ENCODE data around the gene SMAD4. TPM values are rescaled to one million over a fixed set of nuclear protein-coding genes. Genes with fewer than 3 reads are reported as not detected.

Gene SMAD4
- total and polyA plus RNA-seq, 4 donors: 9.3 to 65.3 (median 29.1) TPM

DNA sequence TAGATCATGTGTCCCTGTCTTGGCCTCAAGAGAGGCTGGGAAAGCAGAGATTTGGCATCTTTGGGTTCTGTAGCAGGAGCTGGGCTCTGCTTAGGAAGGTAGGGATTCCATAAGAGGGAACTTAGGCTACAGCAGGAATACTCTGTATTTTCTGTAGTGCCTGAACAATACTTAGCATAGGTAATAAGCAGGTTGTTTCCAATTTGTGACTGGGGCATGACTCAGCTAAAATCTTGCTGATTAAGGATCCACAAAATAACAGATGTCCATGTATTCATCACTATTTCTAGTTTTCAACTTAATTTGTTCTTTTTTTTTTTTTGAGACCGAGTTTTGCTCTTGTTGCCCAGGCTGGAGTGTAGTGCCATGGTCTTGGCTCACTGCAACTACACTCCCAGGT is 68.5 kb downstream of the SMAD4 start:
- WGBS: 95% methylated on average over 1 of the region's 1 CpG

More for the DNA sequence above, 68.5 kb downstream of the SMAD4 start:
- DNase-seq (ENCODE audit: low spot score): no peak
- no peak for TF ChIP-seq JUND (IDR thresholded peaks at IDR 0.05)
- TF ChIP-seq TAF1 (conservative IDR thresholded peaks at IDR 0.05): no peak
- TF ChIP-seq, protein P1, sequence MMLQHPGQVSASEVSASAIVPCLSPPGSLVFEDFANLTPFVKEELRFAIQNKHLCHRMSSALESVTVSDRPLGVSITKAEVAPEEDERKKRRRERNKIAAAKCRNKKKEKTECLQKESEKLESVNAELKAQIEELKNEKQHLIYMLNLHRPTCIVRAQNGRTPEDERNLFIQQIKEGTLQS (IDR thresholded peaks at IDR 0.05): no peak
- TF ChIP-seq, protein P2, sequence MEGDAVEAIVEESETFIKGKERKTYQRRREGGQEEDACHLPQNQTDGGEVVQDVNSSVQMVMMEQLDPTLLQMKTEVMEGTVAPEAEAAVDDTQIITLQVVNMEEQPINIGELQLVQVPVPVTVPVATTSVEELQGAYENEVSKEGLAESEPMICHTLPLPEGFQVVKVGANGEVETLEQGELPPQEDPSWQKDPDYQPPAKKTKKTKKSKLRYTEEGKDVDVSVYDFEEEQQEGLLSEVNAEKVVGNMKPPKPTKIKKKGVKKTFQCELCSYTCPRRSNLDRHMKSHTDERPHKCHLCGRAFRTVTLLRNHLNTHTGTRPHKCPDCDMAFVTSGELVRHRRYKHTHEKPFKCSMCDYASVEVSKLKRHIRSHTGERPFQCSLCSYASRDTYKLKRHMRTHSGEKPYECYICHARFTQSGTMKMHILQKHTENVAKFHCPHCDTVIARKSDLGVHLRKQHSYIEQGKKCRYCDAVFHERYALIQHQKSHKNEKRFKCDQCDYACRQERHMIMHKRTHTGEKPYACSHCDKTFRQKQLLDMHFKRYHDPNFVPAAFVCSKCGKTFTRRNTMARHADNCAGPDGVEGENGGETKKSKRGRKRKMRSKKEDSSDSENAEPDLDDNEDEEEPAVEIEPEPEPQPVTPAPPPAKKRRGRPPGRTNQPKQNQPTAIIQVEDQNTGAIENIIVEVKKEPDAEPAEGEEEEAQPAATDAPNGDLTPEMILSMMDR (IDR thresholded peaks at IDR 0.05; ENCODE audit: low read depth, low read length, missing input control): no peak
- no peak for TF ChIP-seq HNF4G (IDR thresholded peaks at IDR 0.05)
- no peak for TF ChIP-seq GABPA (IDR thresholded peaks at IDR 0.05 in 1 of 2, conservative IDR thresholded peaks at IDR 0.05 in 1 of 2)
- no peak for TF ChIP-seq HNF4A (conservative IDR thresholded peaks at IDR 0.05)
- no peak for TF ChIP-seq FOXA2 (IDR thresholded peaks at IDR 0.05)
- TF ChIP-seq, protein P3, sequence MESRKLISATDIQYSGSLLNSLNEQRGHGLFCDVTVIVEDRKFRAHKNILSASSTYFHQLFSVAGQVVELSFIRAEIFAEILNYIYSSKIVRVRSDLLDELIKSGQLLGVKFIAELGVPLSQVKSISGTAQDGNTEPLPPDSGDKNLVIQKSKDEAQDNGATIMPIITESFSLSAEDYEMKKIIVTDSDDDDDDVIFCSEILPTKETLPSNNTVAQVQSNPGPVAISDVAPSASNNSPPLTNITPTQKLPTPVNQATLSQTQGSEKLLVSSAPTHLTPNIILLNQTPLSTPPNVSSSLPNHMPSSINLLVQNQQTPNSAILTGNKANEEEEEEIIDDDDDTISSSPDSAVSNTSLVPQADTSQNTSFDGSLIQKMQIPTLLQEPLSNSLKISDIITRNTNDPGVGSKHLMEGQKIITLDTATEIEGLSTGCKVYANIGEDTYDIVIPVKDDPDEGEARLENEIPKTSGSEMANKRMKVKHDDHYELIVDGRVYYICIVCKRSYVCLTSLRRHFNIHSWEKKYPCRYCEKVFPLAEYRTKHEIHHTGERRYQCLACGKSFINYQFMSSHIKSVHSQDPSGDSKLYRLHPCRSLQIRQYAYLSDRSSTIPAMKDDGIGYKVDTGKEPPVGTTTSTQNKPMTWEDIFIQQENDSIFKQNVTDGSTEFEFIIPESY (IDR thresholded peaks at IDR 0.05): no peak
- TF ChIP-seq NR2F2 (IDR thresholded peaks at IDR 0.05): no peak
- TF ChIP-seq, protein P4, sequence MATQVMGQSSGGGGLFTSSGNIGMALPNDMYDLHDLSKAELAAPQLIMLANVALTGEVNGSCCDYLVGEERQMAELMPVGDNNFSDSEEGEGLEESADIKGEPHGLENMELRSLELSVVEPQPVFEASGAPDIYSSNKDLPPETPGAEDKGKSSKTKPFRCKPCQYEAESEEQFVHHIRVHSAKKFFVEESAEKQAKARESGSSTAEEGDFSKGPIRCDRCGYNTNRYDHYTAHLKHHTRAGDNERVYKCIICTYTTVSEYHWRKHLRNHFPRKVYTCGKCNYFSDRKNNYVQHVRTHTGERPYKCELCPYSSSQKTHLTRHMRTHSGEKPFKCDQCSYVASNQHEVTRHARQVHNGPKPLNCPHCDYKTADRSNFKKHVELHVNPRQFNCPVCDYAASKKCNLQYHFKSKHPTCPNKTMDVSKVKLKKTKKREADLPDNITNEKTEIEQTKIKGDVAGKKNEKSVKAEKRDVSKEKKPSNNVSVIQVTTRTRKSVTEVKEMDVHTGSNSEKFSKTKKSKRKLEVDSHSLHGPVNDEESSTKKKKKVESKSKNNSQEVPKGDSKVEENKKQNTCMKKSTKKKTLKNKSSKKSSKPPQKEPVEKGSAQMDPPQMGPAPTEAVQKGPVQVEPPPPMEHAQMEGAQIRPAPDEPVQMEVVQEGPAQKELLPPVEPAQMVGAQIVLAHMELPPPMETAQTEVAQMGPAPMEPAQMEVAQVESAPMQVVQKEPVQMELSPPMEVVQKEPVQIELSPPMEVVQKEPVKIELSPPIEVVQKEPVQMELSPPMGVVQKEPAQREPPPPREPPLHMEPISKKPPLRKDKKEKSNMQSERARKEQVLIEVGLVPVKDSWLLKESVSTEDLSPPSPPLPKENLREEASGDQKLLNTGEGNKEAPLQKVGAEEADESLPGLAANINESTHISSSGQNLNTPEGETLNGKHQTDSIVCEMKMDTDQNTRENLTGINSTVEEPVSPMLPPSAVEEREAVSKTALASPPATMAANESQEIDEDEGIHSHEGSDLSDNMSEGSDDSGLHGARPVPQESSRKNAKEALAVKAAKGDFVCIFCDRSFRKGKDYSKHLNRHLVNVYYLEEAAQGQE (IDR thresholded peaks at IDR 0.05): no peak
- TF ChIP-seq FOXA1 (IDR thresholded peaks at IDR 0.05): no peak
- TF ChIP-seq, protein P5, sequence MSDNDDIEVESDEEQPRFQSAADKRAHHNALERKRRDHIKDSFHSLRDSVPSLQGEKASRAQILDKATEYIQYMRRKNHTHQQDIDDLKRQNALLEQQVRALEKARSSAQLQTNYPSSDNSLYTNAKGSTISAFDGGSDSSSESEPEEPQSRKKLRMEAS (IDR thresholded peaks at IDR 0.05): no peak
- TF ChIP-seq EGR1 (IDR thresholded peaks at IDR 0.05; ENCODE audit: low read depth in 2 of 2): no peak
- TF ChIP-seq SP1 (IDR thresholded peaks at IDR 0.05): no peak
- TF ChIP-seq RAD21 (IDR thresholded peaks at IDR 0.05): no peak
- TF ChIP-seq RXRA (IDR thresholded peaks at IDR 0.05): no peak
- TF ChIP-seq YY1 (IDR thresholded peaks at IDR 0.05): no peak
- Histone ChIP-seq H3K27ac (ENCODE audit: low read depth in 1 of 2, low read length in 2 of 2) (no peak overlapping the region), H3K27me3 (ENCODE audit: control insufficient read depth in 4 of 4, insufficient read depth in 4 of 4, low read length in 3 of 4) (no peaks in the 10 kb centered on the region), H3K9me3 (ENCODE audit: control insufficient read depth in 4 of 4, low read length in 3 of 4) (no peaks in the 10 kb centered on the region), H3K4me1 (ENCODE audit: control insufficient read depth in 4 of 4, insufficient read depth in 4 of 4, low read length in 3 of 4) (no peaks in the 10 kb centered on the region), H3K4me3 (ENCODE audit: low read depth in 1 of 3, low read length in 3 of 3) (no peak overlapping the region), H3K36me3 (ENCODE audit: control insufficient read depth in 4 of 4, insufficient read depth in 3 of 4, low read depth in 1 of 4, low read length in 3 of 4) (no peaks in the 10 kb centered on the region), H3K9ac (ENCODE audit: low read depth in 1 of 2, low read length in 2 of 2) (no peak overlapping the region)

Measured in liver (tissue), 9 donors.